Inflammatory macrophage treated with lipopolysaccharide for 1 hour (primary cell): Measurements from ENCODE around the gene NPC1.
"Not testable (repeated sequence)": the region's sequence is repeated elsewhere in the genome, so short reads cannot be mapped to it uniquely, and the experiment has no call there.

Source experiments
- DNase-seq, 2 donors: peaks; one replicate each; pipeline ENCODE4 v3.0.0-alpha.2; 2020 to 2022

The NPC1 gene

GRCh38 chr18:23608211-23608610, 21.9 kb upstream of the NPC1 start:
- DNase-seq: no peak

- DNase-seq: no peak
These were observed 19.6 kb upstream of the NPC1 start for GRCh38 chr18:23605941-23606340.

GRCh38 chr18:23599809-23600208, 13.5 kb upstream of the NPC1 start:
- DNase-seq: no peak

DNA sequence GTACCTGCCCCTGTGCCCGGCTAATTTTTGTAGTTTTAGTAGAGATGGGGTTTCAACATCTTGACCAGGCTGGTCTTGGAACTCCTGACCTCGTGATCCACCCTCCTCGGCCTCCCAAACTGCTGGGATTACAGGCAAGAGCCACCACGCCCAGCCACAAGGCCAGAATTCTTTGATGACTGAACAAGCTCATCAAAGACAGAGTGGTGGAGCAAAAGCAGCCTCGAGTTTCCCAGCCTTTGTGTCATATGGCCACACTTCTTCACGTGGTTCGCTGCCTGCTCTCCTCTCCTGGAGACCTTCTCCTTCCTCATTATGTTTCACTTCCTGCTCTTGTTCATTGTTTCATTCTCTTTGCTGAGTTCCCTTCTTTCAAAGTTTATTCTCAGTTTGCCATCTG, 9.9 kb upstream of the NPC1 start:
- DNase-seq: peak; percentile 83 to 90

DNA sequence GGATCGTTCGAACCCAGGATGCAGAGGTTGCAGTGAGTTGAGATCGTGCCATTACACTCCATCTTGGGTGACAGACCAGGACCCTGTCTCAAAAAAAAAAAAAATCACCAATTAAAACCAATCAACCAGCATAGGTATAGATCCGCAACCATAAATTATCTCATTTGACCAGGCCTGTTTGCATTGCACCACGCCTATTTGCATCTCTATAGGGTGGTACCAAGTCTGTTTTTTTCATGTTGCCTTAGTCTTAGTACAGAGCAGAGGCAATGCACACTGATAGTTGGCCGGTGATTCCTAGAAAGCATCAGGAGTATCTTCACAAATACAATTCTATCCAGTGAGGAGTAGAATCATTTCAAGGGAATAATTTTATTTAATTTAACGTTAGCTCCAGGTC, 9.3 kb upstream of the NPC1 start:
- no peak for DNase-seq

GRCh38 chr18:23593720-23594119, 7.4 kb upstream of the NPC1 start:
- DNase-seq: peak; percentile 88 to 97

GRCh38 chr18:23592911-23593310, 6.6 kb upstream of the NPC1 start:
- DNase-seq: peak in 1 of 2 donors; percentile 20

GRCh38 chr18:23591011-23591410, 4.7 kb upstream of the NPC1 start:
- DNase-seq: no peak

GRCh38 chr18:23588836-23589560, 2.7 kb upstream of the NPC1 start:
- DNase-seq: no peak

- no peak for DNase-seq
These were observed 925 bp upstream of the NPC1 start for GRCh38 chr18:23587220-23587642.

DNA sequence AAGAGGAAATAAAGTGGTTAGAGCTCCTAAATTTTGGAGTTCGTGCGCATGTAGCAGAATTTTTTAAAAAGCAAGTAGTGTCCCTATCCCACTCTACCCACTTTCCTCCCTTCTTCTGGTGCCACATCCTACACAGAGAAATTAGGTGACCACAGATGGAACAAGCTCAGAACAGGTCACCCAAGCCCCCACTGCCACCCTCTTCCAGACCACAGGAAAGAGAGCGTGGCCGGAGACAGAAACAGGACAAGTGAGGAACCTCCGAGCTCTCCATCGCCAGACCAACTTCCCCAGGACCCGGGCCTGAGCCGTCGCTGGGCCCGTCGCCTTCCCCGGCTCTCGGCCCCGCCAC, 433 bp downstream of the NPC1 start:
- DNase-seq: no peak

DNA sequence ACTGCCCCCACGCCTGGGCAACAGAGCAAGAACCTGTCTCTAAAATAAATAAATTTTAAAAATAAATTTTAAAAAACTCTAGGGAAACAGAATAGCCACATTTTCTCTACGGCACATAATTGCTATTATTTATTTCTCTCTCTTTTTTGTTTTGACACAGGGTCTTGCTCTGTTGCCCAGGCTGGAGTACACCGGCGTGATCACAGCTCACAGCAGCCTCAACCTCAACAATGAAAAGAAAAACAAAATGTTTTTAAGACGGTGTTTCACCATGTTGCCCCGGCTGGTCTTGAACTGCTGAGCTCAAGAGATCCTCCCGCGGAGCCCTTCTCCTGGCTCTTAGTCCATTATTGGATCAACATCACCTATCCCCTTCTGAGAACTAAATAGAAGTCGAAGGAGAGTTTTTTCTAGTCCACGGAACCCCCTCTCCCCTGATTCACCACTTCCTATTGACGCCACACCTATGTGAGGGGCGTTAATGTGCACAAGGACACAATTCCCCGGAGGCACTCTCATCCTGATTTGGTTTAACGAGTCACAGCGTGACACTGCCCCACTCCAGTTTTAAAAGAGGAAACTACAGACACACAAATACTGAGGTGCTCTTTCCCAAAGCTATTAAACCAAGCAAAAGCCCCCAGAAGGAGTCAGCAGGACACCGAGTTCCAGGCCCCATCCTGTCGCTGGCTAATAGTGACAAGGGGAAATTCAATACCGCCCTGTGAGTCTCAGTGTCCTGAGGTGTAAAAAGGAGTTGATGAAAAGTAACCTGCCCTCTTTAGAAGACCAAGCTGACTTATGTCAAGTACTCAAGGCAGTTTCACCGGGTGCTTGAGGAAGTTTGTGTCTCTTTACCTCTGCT, 1.1 kb downstream of the NPC1 start:
- peak; percentile 58 to 72 for DNase-seq

DNA sequence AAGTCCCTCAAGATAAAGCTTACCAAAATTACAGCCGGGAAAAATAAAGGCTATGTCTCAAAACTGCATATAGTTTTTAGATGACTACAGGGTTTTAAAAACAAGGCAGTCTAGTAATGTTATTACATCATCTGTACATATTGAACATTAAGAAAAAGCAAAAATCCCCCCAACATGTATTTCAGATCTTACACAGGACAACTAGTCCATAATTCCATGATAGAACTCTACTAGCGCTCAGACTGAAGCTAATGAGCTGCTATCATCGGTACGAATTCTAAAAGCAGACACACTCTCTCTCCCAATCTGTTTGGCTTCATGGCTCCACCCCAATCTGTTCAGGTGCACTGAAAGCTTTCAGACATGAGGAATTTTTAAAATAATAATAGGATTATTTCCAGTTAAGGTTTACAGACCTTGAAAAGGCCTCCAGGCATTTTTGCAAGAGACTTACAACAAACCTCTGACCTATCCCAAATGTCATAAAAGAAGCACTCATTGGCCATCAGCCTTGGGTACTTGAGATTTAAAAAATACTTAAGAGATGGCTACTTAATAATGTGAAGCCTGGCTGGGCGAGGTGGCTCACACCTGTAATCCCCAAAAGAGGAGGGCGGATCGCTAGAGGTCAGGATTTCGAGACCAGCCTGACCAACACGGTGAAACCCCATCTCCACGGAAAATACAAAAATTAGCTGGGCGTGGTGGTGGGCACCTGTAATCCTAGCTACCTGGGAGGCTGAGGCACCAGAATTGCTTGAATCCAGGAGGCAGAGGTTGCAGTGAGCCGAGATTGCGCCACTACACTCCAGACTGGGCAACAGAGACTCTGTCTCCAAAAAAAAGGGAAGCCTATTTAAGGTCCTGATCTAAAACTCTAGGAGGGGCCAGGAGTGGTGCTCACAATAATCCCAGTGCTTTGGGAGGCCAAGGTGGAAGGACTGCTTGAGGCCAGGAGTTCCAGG, 2.0 kb downstream of the NPC1 start:
- peak; percentile 45 to 65 for DNase-seq

DNA sequence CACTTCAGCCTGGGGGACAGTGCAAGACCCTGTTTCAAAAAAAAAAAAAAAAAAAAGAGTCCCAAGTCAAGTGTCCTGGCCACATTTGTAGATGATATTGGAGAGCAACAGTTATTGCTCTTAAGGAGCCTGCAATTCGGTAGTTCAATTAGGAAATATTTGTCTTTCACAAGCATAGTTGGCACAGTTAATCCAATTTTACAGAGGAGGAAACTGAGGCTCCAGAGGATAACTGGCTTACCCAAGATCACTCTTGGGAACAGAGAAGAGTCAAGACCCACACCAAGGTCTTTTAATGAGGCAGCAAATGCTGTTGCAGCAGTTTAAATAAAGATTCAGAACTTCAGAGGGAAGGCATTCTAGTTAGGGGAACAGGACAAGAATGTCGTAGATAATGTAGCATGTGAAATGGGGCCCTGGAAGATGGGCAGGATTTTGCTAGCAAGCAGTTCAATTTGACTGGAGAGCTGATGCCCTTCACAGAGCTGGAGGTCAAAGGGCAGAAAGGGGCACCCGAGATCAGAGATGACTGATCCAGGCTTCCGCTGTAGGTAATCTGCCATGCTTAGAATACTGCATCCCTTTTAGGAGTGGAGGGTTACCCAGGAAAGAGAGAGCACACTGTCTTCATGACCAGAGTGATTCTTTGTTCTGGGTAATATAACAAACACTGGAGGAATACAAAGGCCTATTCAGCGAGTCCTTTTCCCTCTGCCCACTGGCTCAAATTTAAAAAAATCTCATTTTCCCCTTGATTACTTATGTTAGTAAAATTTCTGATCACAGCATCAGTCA, 3.0 kb downstream of the NPC1 start:
- DNase-seq: no peak

DNA sequence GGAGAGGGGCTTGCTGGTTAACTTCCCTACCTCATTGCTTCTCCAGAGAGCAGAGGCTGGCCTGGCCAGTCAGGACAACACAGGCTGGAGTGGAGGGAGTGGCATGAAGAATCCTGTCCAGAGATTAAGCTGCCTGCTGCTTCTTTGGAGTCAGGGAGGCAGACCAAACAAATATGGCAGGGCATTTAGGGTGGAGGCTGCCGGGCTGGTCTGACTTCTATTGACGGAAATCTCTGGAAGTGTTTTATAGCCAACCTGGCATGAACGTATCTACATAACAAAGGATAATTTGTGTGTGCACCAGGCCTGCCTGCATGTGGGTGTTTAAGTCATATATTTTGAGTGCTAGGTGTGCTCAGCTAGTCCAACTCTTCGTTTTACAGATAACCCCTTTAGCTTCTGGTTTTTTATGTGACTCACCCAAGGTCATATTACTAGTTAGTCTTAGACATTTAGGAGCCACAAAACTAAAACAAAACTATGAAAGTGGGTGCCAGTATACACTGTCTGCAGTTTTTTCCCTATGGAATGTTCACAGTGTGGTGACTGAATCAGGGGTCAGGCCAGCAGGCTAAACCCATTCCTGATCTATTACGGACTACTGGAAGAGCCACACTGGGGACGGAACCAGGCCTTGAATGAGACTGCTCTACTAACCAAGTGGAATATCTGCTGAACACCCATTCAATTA, 5.5 kb downstream of the NPC1 start:
- DNase-seq: no peak

DNA sequence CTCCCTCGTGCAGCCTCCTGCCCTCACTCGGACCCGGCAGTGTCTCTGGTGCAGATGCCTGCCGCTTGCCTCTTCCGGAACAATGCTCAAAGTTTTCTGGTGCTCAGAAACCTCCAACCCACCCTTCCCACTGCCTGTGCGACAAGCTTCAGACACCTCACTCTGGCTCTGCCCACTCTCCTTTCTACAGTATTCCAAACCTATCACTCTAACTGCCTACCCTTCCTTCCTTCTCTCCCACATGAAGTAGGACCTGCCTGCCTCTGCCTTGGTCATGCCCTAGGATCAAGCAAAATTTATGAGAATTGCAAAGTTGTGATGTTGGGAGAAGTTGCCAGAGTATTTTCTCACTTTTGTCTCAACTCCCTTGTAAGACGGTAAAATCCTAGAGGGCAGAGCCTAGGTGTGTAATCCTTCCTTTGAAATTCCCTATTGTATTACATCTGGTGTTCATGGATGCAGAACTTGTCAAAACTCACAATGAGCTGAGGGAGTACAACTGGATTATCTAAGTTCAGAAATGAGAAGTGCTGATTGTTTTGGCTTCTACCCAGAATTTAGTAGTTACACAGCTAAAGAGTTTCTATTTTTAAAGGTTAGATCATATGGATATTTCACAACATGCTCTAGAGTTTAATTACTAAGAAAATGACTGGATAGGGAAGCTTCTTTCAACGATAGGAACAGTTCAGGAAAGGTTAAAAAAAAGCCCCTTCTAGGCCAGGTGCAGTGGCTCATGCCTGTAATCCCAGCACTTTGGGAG, 7.2 kb downstream of the NPC1 start:
- DNase-seq: peak; percentile 86 to 92

GRCh38 chr18:23578067-23578701, 8.1 kb downstream of the NPC1 start:
- DNase-seq: no peak

DNA sequence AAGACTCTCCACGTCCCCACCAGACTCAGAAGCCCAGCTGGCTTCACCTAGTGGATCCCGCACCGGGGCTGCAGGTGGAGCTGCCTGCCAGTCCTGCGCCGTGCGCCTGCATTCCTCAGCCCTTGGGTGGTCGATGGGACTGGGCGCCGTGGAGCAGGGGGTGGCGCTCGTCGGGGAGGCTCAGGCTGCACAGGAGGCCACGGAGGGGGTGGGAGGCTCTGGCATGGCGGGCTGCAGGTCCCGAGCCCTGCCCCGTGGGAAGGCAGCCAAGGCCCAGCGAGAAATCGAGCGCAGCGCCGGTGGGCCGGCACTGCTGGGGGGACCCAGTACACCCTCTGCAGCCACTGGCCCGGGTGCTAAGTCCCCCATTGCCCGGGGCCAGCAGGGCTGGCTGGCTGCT, 8.8 kb downstream of the NPC1 start:
- not testable (repeated sequence) for DNase-seq

DNA sequence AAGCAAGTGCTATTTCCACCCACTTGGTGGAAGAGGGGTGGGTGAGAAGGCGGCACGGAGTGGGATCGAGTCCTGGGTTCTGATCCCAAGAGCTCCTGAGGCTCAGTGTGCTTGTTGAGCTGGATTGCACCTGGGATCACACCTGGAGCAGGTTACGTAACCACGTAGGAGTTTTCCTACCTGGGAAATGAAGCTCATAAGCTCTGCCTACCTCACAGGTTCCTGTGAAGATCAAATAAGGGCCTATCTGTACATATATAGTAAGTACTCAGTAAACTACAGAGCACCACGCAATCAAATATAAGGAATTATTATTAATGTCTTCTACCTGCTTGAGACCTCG, 11.0 kb downstream of the NPC1 start:
- no peak for DNase-seq

GRCh38 chr18:23574611-23575308, 11.5 kb downstream of the NPC1 start:
- DNase-seq: peak in 1 of 2 donors; percentile 17
